CD8-positive, alpha-beta memory T cell (primary cell): Measurements from ENCODE around the gene GNAQ. TPM values are rescaled to one million over a fixed set of nuclear protein-coding genes. Genes with fewer than 3 reads are reported as not detected.
A peak's percentile ranks its signal among the peaks of the same experiment; 100 is the strongest.

ENCODE experiments used
- CTCF ChIA-PET: fragments of 350-600 bp; sonication (Branson Sonifier 250); formaldehyde crosslinking; loops from one replicate; lab custom pipeline; 2021; ENCODE audit warnings: antibody characterized with exemption; lab: Charles Lee
- POLR2A ChIA-PET: fragments of 350-600 bp; sonication (Branson Sonifier 250); formaldehyde crosslinking; loops from one replicate; lab custom pipeline; 2021; ENCODE audit warnings: antibody characterized with exemption; lab: Charles Lee
- DNase-seq, 5 donors: peaks; one replicate each; pipeline versions ENCODE4 v3.0.0 to v3.0.0-alpha.2; 2020 to 2022; ENCODE audit warnings: mixed read lengths in 1 of 5
- H3K27ac ChIP-seq: one replicate; pipeline ENCODE4 v1.7.0; 2013; ENCODE audit warnings: low read depth, mild to moderate bottlenecking, low read length, moderate library complexity
- H3K27me3 ChIP-seq: 2 replicates; pipeline ENCODE4 v1.7.0; 2013; ENCODE audit warnings: low read length, mild to moderate bottlenecking; ENCODE audit not compliant: insufficient read depth, poor library complexity, severe bottlenecking
- H3K36me3 ChIP-seq: 2 replicates; pipeline ENCODE4 v1.7.0; 2013; ENCODE audit warnings: mild to moderate bottlenecking, low read length, moderate library complexity; ENCODE audit not compliant: insufficient read depth
- H3K4me1 ChIP-seq: 2 replicates; pipeline ENCODE4 v1.7.0; 2013; ENCODE audit warnings: mild to moderate bottlenecking, low read length, moderate library complexity; ENCODE audit not compliant: insufficient read depth
- H3K4me3 ChIP-seq: 2 replicates; pipeline ENCODE4 v1.7.0; 2013; ENCODE audit warnings: mild to moderate bottlenecking, low read length
- H3K9me3 ChIP-seq: 2 replicates; pipeline ENCODE4 v1.7.0; 2013; ENCODE audit warnings: mild to moderate bottlenecking, low read length
- H3K27ac Mint-ChIP-seq, 8 donors: one replicate each; pipeline ENCODE4 v1.8.0; 2020 to 2021; ENCODE audit warnings: mixed read lengths in 8 of 8, mild to moderate bottlenecking in 6 of 8, inconsistent platforms in 3 of 8, moderate library complexity in 3 of 8
- H3K27me3 Mint-ChIP-seq, 2 donors: one replicate each; pipeline ENCODE4 v1.8.0; 2020 to 2021; ENCODE audit warnings: mixed read lengths in 2 of 2, mild to moderate bottlenecking in 1 of 2, moderate library complexity in 1 of 2
- H3K36me3 Mint-ChIP-seq, 3 donors: one replicate each; pipeline ENCODE4 v1.8.0; 2020 to 2021; ENCODE audit warnings: mixed read lengths in 3 of 3, inconsistent platforms in 1 of 3, mild to moderate bottlenecking in 1 of 3
- H3K4me1 Mint-ChIP-seq, 3 donors: one replicate each; pipeline ENCODE4 v1.8.0; 2020 to 2021; ENCODE audit warnings: mixed read lengths in 3 of 3, inconsistent platforms in 1 of 3, mild to moderate bottlenecking in 1 of 3
- H3K4me3 Mint-ChIP-seq, 7 donors: one replicate each; pipeline ENCODE4 v1.8.0; 2020 to 2021; ENCODE audit warnings: mixed read lengths in 7 of 7, mild to moderate bottlenecking in 6 of 7, moderate library complexity in 4 of 7, inconsistent platforms in 2 of 7
- H3K9me3 Mint-ChIP-seq, 5 donors: one replicate each; pipeline ENCODE4 v1.8.0; 2020 to 2022; ENCODE audit warnings: mixed read lengths in 5 of 5, mild to moderate bottlenecking in 3 of 5, moderate library complexity in 2 of 5, inconsistent platforms in 1 of 5
- polyA plus RNA-seq: library from polyadenylated mRNA; unstranded; fragments of 300-500 nt; fragmentation: Illumina TruSeq; gene quantifications from one replicate; pipeline ENCODE4 v1.2.3, GENCODE V29; 2021
- total RNA-seq, 2 experiments: library from RNA; stranded (reverse); gene quantifications; one replicate each; pipeline ENCODE4 v1.2.3, GENCODE V29; 2021

GNAQ gene
- total and polyA plus RNA-seq, 3 experiments from 2014 or later: 7.5 to 19.8 (median 17.1) TPM

DNA sequence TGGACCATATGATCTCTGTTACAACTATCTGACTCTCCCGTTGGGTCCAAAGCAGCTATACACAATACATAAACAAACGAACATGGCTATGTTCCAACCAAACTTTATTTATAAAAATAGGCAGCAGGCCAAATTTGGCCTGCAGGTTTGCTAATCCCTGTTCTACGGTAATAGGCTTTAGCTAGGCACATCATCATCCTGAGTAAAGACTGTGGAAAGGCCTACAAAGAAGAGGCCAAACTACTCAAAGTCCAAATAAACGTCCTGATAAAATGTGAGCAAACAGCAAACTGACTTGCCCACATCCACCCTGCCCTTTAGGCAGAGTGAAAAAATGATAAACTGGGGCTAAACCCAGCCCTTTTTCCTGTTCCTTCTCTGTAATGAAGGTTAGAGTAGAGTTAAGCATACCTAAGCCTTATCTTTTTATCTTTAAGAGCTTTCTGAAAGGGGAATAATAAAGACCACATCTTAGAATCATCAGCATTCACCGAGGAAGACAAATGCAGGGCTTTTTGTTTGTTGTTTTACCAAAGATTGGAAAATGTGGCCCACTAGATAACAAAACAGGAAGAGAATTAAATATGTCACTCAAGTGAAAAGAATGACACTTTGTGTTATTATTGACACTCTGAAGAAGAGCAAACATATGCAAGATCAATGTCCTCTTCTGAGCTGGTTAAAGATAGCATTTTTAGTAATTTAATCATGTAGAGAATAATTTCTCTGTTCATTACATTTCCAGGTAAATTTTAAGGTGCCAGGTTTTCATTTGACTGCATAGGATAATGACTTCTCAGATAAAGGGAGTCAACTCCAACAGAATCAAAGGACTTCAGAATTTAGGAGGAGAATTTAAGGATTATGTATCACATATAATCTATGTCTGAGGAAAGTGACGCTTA, 223.5 kb downstream of the GNAQ start:
- CTCF ChIA-PET: interaction anchor here (2.1 kb wide), 1 partner anchor 11 kb away, joined by 5 read pairs; no protein-coding TSS in a partner anchor
- H3K27ac ChIP-seq: no peak overlapping the region
- POLR2A ChIA-PET: no interaction called here
- Mint-ChIP-seq H3K27ac (peak overlapping the region in 5 of 8 donors; percentile 18 to 59 (median 30)), H3K36me3 (peaks cover 0 to 25% (median 17%) of the 10 kb centered on the region in 3 donors), H3K27me3 (no peaks in the 10 kb centered on the region), H3K9me3 (no peaks in the 10 kb centered on the region), H3K4me3 (peak overlapping the region in 1 of 7 donors; percentile 4), H3K4me1 (peaks cover 20 to 47% (median 23%) of the 10 kb centered on the region in 3 donors)
- no peak for DNase-seq
- peaks cover 13% of the 10 kb centered on the region for H3K4me1 ChIP-seq
- H3K36me3 ChIP-seq: peaks cover 7% of the 10 kb centered on the region
- no peaks in the 10 kb centered on the region for H3K9me3 ChIP-seq
- H3K4me3 ChIP-seq: no peak overlapping the region
- H3K27me3 ChIP-seq: no peaks in the 10 kb centered on the region

GRCh38 chr9:77807281-77807683, 224.3 kb downstream of the GNAQ start:
- no peaks in the 10 kb centered on the region for H3K9me3 ChIP-seq
- peaks cover 13% of the 10 kb centered on the region for H3K4me1 ChIP-seq
- no peak overlapping the region for H3K4me3 ChIP-seq
- H3K27ac ChIP-seq: no peak overlapping the region
- DNase-seq: no peak
- Mint-ChIP-seq H3K4me3 (no peak overlapping the region), H3K36me3 (peaks cover 0 to 26% (median 17%) of the 10 kb centered on the region in 3 donors), H3K9me3 (no peaks in the 10 kb centered on the region), H3K27me3 (no peaks in the 10 kb centered on the region), H3K27ac (peak overlapping the region in 1 of 8 donors; percentile 77), H3K4me1 (peaks cover 20 to 47% (median 23%) of the 10 kb centered on the region in 3 donors)
- peaks cover 8% of the 10 kb centered on the region for H3K36me3 ChIP-seq
- H3K27me3 ChIP-seq: no peaks in the 10 kb centered on the region
- ChIA-PET POLR2A (no interaction called here), CTCF (no interaction called here)

DNA sequence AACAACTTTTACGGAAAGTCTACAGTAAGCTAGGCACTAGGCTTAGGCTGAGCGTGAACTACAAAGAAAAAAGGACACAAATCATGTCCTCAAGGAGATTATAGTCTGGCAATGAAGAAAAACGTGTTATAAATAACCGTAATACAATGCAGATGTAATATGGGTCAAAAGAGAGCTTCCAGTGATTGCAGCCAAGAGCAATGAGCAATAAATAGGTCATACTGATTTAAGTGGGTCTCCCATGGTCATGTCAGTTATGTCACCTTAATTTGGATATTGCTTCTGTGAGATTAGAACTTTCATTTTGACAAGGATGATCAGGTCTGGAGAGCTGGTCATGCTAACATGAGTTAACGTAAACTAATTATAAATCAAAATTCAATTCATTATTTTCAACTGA, 224.9 kb downstream of the GNAQ start:
- peaks cover 8% of the 10 kb centered on the region for H3K36me3 ChIP-seq
- H3K27me3 ChIP-seq: no peaks in the 10 kb centered on the region
- H3K4me1 Mint-ChIP-seq: peaks cover 20 to 47% (median 23%) of the 10 kb centered on the region in 3 donors
- H3K36me3 Mint-ChIP-seq: peaks cover 0 to 24% (median 15%) of the 10 kb centered on the region in 3 donors
- no peaks in the 10 kb centered on the region for H3K27me3 Mint-ChIP-seq
- POLR2A ChIA-PET: no interaction called here
- H3K9me3 Mint-ChIP-seq: peaks cover 0 to 1% (median 0%) of the 10 kb centered on the region in 5 donors
- CTCF ChIA-PET: no interaction called here
- no peak overlapping the region for H3K4me3 Mint-ChIP-seq
- H3K27ac ChIP-seq: no peak overlapping the region
- no peaks in the 10 kb centered on the region for H3K9me3 ChIP-seq
- DNase-seq: no peak
- peaks cover 13% of the 10 kb centered on the region for H3K4me1 ChIP-seq
- no peak overlapping the region for H3K4me3 ChIP-seq
- no peak overlapping the region for H3K27ac Mint-ChIP-seq

DNA sequence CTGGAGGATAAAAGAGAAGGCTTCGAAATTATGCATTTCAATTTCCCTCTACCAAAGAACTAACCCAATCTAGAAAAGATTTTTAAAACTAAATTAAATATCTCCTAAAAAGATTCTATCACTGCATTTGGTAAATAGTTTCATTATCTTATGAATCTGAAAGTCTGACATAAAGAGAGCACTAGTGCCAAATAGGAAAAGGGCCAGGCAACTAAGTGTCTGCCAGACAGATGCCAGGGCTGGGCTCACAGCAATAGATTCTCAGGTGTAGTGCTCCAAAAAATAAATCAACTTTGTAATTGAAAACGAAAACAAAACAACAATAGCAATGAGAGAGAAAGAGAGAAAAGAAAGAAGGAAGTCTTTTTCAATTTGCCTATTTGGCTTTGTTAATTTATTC, 225.8 kb downstream of the GNAQ start:
- Histone ChIP-seq H3K27me3 (no peaks in the 10 kb centered on the region), H3K4me1 (peaks cover 13% of the 10 kb centered on the region), H3K36me3 (peaks cover 7% of the 10 kb centered on the region), H3K9me3 (no peaks in the 10 kb centered on the region), H3K4me3 (no peak overlapping the region), H3K27ac (no peak overlapping the region)
- Mint-ChIP-seq H3K4me3 (no peak overlapping the region), H3K27me3 (no peaks in the 10 kb centered on the region), H3K27ac (peak overlapping the region in 1 of 8 donors; percentile 27), H3K9me3 (peaks cover 0 to 5% (median 0%) of the 10 kb centered on the region in 5 donors), H3K36me3 (peaks cover 8 to 21% (median 13%) of the 10 kb centered on the region in 3 donors), H3K4me1 (peaks cover 20 to 46% (median 23%) of the 10 kb centered on the region in 3 donors)
- DNase-seq: no peak
- ChIA-PET POLR2A (no interaction called here), CTCF (no interaction called here)

- Histone ChIP-seq H3K4me1 (peaks cover 6% of the 10 kb centered on the region), H3K9me3 (no peaks in the 10 kb centered on the region), H3K36me3 (peaks cover 4% of the 10 kb centered on the region), H3K27me3 (no peaks in the 10 kb centered on the region), H3K27ac (no peak overlapping the region), H3K4me3 (no peak overlapping the region)
- no peak overlapping the region for H3K27ac Mint-ChIP-seq
- H3K27me3 Mint-ChIP-seq: no peaks in the 10 kb centered on the region
- CTCF ChIA-PET: no interaction called here
- no peak for DNase-seq
- H3K4me1 Mint-ChIP-seq: peaks cover 12 to 29% (median 13%) of the 10 kb centered on the region in 3 donors
- peaks cover 0 to 5% (median 0%) of the 10 kb centered on the region in 5 donors for H3K9me3 Mint-ChIP-seq
- POLR2A ChIA-PET: no interaction called here
- peaks cover 8 to 14% (median 10%) of the 10 kb centered on the region in 3 donors for H3K36me3 Mint-ChIP-seq
- H3K4me3 Mint-ChIP-seq: no peak overlapping the region
Measured at GRCh38 chr9:77803423-77803822, 228.2 kb downstream of the GNAQ start.

DNA sequence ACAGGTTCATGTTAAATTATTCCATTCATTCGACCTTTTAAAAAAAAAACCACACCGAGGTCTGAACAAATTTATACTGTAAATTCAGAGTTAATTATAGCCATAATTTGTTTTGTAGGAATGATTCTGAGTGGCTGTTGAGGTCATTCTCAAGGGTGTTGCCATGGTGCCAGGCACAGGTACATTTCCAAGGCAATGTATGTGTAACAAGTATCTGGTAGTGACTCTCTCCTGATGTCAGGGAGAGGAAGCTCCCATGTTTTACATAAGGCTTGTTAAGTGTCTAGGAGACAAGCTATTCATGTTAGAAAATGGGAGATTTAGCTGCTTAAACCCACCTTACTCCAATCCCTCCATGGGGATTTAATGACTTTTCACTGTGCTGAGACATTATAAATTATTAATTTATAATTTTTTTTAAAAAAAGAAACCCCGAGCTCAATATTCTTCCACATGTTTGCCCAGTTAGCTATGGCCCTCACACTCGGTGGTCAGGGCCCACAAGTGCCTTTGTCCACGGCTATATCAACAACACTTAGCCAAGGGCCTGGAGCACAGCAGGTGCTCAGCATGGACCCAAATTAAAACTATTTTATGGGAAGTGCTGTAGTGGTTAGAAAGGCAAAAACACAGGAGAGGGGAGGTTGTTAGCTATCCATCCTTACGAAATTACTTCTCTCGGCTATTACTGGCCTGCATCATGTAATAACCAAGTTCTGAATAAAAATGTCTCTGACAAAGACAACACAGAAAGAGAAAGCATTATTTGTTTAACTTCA, 228.9 kb downstream of the GNAQ start:
- Mint-ChIP-seq H3K4me1 (peaks cover 5 to 22% (median 6%) of the 10 kb centered on the region in 3 donors), H3K27me3 (no peaks in the 10 kb centered on the region), H3K36me3 (peaks cover 8 to 17% (median 12%) of the 10 kb centered on the region in 3 donors), H3K27ac (no peak overlapping the region), H3K4me3 (no peak overlapping the region), H3K9me3 (peaks cover 0 to 5% (median 0%) of the 10 kb centered on the region in 5 donors)
- DNase-seq: no peak
- no peaks in the 10 kb centered on the region for H3K27me3 ChIP-seq
- no peak overlapping the region for H3K27ac ChIP-seq
- POLR2A ChIA-PET: interaction anchor here (0.7 kb wide), 1 partner anchor 24 kb away, joined by 3 read pairs; no protein-coding TSS in a partner anchor
- no peak overlapping the region for H3K4me3 ChIP-seq
- H3K9me3 ChIP-seq: no peaks in the 10 kb centered on the region
- CTCF ChIA-PET: no interaction called here
- H3K4me1 ChIP-seq: no peaks in the 10 kb centered on the region
- H3K36me3 ChIP-seq: peaks cover 4% of the 10 kb centered on the region

GRCh38 chr9:77802064-77802463, 229.5 kb downstream of the GNAQ start:
- no peaks in the 10 kb centered on the region for H3K27me3 Mint-ChIP-seq
- ChIA-PET POLR2A (interaction anchor here (0.7 kb wide), 1 partner anchor 11 kb away, joined by 3 read pairs; no protein-coding TSS in a partner anchor), CTCF (no interaction called here)
- Histone ChIP-seq H3K4me3 (no peak overlapping the region), H3K9me3 (no peaks in the 10 kb centered on the region), H3K36me3 (peaks cover 4% of the 10 kb centered on the region), H3K27me3 (no peaks in the 10 kb centered on the region), H3K27ac (no peak overlapping the region), H3K4me1 (no peaks in the 10 kb centered on the region)
- peaks cover 0 to 5% (median 0%) of the 10 kb centered on the region in 5 donors for H3K9me3 Mint-ChIP-seq
- peaks cover under 1 to 15% (median 2%) of the 10 kb centered on the region in 3 donors for H3K4me1 Mint-ChIP-seq
- peaks cover 8 to 17% (median 15%) of the 10 kb centered on the region in 3 donors for H3K36me3 Mint-ChIP-seq
- no peak overlapping the region for H3K4me3 Mint-ChIP-seq
- no peak for DNase-seq
- no peak overlapping the region for H3K27ac Mint-ChIP-seq
